OCI-LY1 (cell line): ENCODE results near the gene C3orf70.

Experiments
- H2AFZ ChIP-seq: fragments of 200-600 bp; sonication (generic), shearing (Covaris generic); 2 replicates; pipeline ENCODE4 v1.6.0; 2014; ENCODE audit warnings: antibody characterized with exemption, mild to moderate bottlenecking, low read length
- H3F3A ChIP-seq: fragments of 200-600 bp; sonication (generic), shearing (Covaris generic); 2 replicates; pipeline ENCODE4 v1.6.0; 2014; ENCODE audit warnings: mild to moderate bottlenecking, antibody characterized with exemption, low read length, moderate library complexity; ENCODE audit not compliant: insufficient read depth
- H3K27ac ChIP-seq: fragments of 200-600 bp; sonication (generic); 2 replicates; pipeline ENCODE4 v1.5.1; 2014; ENCODE audit warnings: low read length, mixed run types, mild to moderate bottlenecking, low read depth; ENCODE audit not compliant: poor library complexity, severe bottlenecking
- H3K27me3 ChIP-seq: fragments of 200-600 bp; sonication (generic); 2 replicates; pipeline ENCODE4 v1.6.0; 2014; ENCODE audit warnings: antibody characterized with exemption, mild to moderate bottlenecking, low read length, moderate library complexity; ENCODE audit not compliant: insufficient read depth
- H3K36me3 ChIP-seq: fragments of 200-600 bp; sonication (generic); 2 replicates; pipeline ENCODE4 v1.6.1; 2014; ENCODE audit warnings: mild to moderate bottlenecking, antibody characterized with exemption, low read length, moderate library complexity, mixed read lengths; ENCODE audit not compliant: insufficient read depth
- H3K4me1 ChIP-seq: fragments of 200-600 bp; sonication (generic); 2 replicates; pipeline ENCODE4 v1.5.1; 2014; ENCODE audit warnings: mild to moderate bottlenecking, low read length, moderate library complexity; ENCODE audit not compliant: insufficient read depth, severe bottlenecking
- H3K4me2 ChIP-seq: fragments of 200-600 bp; sonication (generic), shearing (Covaris generic); 2 replicates; pipeline ENCODE4 v1.6.1; 2014; ENCODE audit warnings: low read length
- H3K4me3 ChIP-seq: fragments of 200-600 bp; sonication (generic); 2 replicates; pipeline ENCODE4 v1.5.1; 2014; ENCODE audit warnings: low read length, low read depth, mild to moderate bottlenecking, mixed read lengths; ENCODE audit not compliant: poor library complexity, severe bottlenecking
- H3K79me2 ChIP-seq: fragments of 200-600 bp; shearing (Covaris generic); 2 replicates; pipeline ENCODE4 v1.6.1; 2016; ENCODE audit warnings: mixed run types, low read length, mixed read lengths; ENCODE audit not compliant: insufficient read depth
- H3K9ac ChIP-seq: fragments of 200-600 bp; sonication (generic), shearing (Covaris generic); 2 replicates; pipeline ENCODE4 v1.6.1; 2014; ENCODE audit warnings: mild to moderate bottlenecking, low read length, mixed read lengths
- H3K9me2 ChIP-seq: fragments of 200-600 bp; sonication (generic), shearing (Covaris generic); 2 replicates; pipeline ENCODE4 v1.6.1; 2014; ENCODE audit warnings: low read depth, mild to moderate bottlenecking, low read length, mixed read lengths
- H3K9me3 ChIP-seq: fragments of 200-600 bp; shearing (Covaris generic); 2 replicates; pipeline ENCODE4 v1.6.1; 2014; ENCODE audit warnings: low read length, mixed read lengths
- H4K20me1 ChIP-seq: fragments of 200-600 bp; sonication (generic), shearing (Covaris generic); 2 replicates; pipeline ENCODE4 v1.6.0; 2016; ENCODE audit warnings: mild to moderate bottlenecking, low read length; ENCODE audit not compliant: insufficient read depth
- EZH2 ChIP-seq: fragments of 200-600 bp; sonication (generic), shearing (Covaris generic); IDR thresholded peaks from 2 replicates; pipeline ENCODE4 v1.8.0; 2017; ENCODE audit warnings: borderline replicate concordance, mixed run types, mild to moderate bottlenecking, antibody characterized with exemption, low read length, moderate library complexity, mixed read lengths
- TF ChIP-seq, protein P1 (sequence below): fragments of 200-600 bp; sonication (generic), shearing (Covaris generic); IDR thresholded peaks from 2 replicates; pipeline ENCODE4 v1.5.1; 2017; ENCODE audit warnings: mild to moderate bottlenecking, antibody characterized with exemption, low read length, moderate library complexity, mixed read lengths

C3orf70 gene

DNA sequence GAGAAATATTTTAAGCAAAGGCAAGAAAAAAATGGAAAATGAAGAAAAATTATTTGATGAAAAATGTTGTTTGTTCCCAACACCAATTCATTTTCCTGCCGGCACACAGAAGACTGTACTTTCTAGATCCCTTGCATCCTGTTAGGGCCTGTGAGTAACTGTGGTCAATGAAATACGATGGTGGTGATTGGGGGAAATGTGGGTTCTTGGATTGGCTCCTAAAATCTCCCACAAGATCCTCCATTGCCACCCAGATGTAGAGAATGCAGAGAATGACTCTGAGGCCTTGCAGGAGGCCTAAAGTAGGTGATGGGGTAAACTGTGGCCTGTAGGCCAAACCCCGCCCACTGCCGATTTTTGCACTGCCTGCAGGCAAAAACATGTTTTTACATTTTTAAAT, 46.3 kb upstream of the C3orf70 start:
- no peaks in the 10 kb centered on the region for H3K36me3 ChIP-seq
- H3K9me2 ChIP-seq, result no peaks in the 10 kb centered on the region
- H3F3A ChIP-seq, result no peaks in the 10 kb centered on the region
- H3K4me2 ChIP-seq, result no peak overlapping the region
- no peaks in the 10 kb centered on the region for H3K9me3 ChIP-seq
- no peak overlapping the region for H3K9ac ChIP-seq
- no peaks in the 10 kb centered on the region for H4K20me1 ChIP-seq
- H3K4me1 ChIP-seq, result no peaks in the 10 kb centered on the region
- H3K27me3 ChIP-seq, result no peaks in the 10 kb centered on the region
- H3K27ac ChIP-seq, result no peak overlapping the region
- H3K79me2 ChIP-seq, result no peaks in the 10 kb centered on the region
- no peak overlapping the region for H3K4me3 ChIP-seq
- TF ChIP-seq EZH2, result no peak
- no peak overlapping the region for H2AFZ ChIP-seq

DNA sequence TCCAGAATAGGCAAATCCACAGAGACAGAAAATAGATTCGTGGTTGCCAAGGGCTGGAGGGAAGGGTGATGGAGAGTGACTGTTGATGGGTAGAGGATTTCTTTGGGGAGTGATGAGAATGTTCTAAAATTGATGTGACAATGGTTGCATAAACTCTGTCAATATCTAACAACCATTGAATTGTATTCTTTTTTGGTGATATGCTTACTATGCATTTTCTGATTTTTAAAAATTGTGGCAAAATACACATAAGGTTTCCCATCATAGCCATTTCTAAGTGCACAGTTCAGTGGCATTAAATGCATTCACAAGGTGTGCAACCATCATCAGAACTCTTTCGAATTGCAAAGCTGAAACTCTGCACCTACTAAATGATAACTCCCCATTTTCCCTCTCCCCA, 44.2 kb upstream of the C3orf70 start:
- Histone ChIP-seq H3K27me3 (no peaks in the 10 kb centered on the region), H4K20me1 (no peaks in the 10 kb centered on the region), H3K9me2 (no peaks in the 10 kb centered on the region), H3K9me3 (no peaks in the 10 kb centered on the region), H3K4me1 (no peaks in the 10 kb centered on the region), H3K27ac (no peak overlapping the region), H3K79me2 (no peaks in the 10 kb centered on the region), H3K4me3 (no peak overlapping the region), H2AFZ (no peak overlapping the region), H3K36me3 (no peaks in the 10 kb centered on the region), H3K9ac (no peak overlapping the region), H3F3A (no peaks in the 10 kb centered on the region), H3K4me2 (no peak overlapping the region)
- TF ChIP-seq EZH2, result no peak
- TF ChIP-seq, protein P1, sequence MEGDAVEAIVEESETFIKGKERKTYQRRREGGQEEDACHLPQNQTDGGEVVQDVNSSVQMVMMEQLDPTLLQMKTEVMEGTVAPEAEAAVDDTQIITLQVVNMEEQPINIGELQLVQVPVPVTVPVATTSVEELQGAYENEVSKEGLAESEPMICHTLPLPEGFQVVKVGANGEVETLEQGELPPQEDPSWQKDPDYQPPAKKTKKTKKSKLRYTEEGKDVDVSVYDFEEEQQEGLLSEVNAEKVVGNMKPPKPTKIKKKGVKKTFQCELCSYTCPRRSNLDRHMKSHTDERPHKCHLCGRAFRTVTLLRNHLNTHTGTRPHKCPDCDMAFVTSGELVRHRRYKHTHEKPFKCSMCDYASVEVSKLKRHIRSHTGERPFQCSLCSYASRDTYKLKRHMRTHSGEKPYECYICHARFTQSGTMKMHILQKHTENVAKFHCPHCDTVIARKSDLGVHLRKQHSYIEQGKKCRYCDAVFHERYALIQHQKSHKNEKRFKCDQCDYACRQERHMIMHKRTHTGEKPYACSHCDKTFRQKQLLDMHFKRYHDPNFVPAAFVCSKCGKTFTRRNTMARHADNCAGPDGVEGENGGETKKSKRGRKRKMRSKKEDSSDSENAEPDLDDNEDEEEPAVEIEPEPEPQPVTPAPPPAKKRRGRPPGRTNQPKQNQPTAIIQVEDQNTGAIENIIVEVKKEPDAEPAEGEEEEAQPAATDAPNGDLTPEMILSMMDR, result no peak

DNA sequence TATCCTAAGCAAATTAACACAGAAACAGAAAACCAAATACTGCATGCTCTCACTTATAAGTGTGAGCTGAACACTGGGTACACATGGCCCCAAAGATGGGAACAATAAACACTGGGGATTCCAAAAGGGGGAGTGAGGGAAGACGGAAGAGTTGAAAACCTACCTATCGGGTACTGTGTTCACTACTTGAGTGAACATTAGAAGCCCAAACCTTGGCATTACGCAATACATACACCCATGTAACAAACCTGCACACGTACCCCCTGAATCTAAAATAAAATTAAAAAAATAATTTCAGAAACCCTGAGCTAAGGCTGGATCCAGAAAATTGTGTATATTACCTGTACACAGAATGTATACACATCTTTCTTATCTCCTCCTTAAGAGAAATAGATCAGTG, 42.8 kb upstream of the C3orf70 start:
- Histone ChIP-seq H3K4me2 (no peak overlapping the region), H3K4me1 (no peaks in the 10 kb centered on the region), H3K79me2 (no peaks in the 10 kb centered on the region), H4K20me1 (no peaks in the 10 kb centered on the region), H3K9me2 (no peaks in the 10 kb centered on the region), H3K27ac (no peak overlapping the region), H3K27me3 (no peaks in the 10 kb centered on the region), H3K9me3 (no peaks in the 10 kb centered on the region), H2AFZ (no peak overlapping the region), H3K4me3 (no peak overlapping the region), H3F3A (no peaks in the 10 kb centered on the region), H3K36me3 (no peaks in the 10 kb centered on the region), H3K9ac (no peak overlapping the region)
- TF ChIP-seq, protein P1, result no peak
- no peak for TF ChIP-seq EZH2

DNA sequence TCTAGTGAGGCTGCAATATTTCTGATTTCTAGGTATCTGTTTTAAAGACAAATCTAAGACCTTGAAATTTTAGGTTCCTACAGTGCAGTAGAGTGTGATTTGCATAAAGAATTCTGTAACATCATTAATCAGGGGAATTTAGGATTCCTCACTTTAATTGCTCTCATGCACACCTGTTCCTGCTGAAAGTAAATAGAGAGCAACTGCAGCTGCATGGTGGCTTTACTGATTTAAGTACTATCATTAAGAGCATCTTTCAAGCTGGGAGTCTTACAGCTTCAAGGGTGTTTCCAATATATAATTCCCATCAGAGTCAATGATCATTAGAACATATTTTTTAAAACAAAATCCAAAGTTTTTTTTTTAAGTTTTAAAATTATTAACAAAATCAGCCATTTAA, 36.0 kb upstream of the C3orf70 start:
- H3K9me2 ChIP-seq, result no peaks in the 10 kb centered on the region
- H3K9ac ChIP-seq, result no peak overlapping the region
- H3K4me2 ChIP-seq, result no peak overlapping the region
- H3K79me2 ChIP-seq, result no peaks in the 10 kb centered on the region
- no peaks in the 10 kb centered on the region for H4K20me1 ChIP-seq
- H3K9me3 ChIP-seq, result no peaks in the 10 kb centered on the region
- TF ChIP-seq EZH2, result no peak
- TF ChIP-seq, protein P1, result no peak
- H2AFZ ChIP-seq, result no peak overlapping the region
- H3K36me3 ChIP-seq, result no peaks in the 10 kb centered on the region
- H3K27me3 ChIP-seq, result no peaks in the 10 kb centered on the region
- H3K4me3 ChIP-seq, result no peak overlapping the region
- H3K4me1 ChIP-seq, result no peaks in the 10 kb centered on the region
- H3F3A ChIP-seq, result no peaks in the 10 kb centered on the region
- no peak overlapping the region for H3K27ac ChIP-seq
